Smooth muscle cell (in vitro differentiated cells): ENCODE data around the gene MGAT5B. TPM values are rescaled to one million over a fixed set of nuclear protein-coding genes. Genes with fewer than 3 reads are reported as not detected.

ENCODE experiments used
- DNase-seq: peaks from one replicate; lab custom pipeline; 2025; ENCODE audit not compliant: unreplicated experiment; lab: John Stamatoyannopoulos, UW
- H2AFZ ChIP-seq: fragments of 200-600 bp; sonication (generic); 2 replicates; pipeline ENCODE4 v1.6.0; 2016; ENCODE audit warnings: antibody characterized with exemption, low read depth, mild to moderate bottlenecking
- H3F3A ChIP-seq: fragments of 200-600 bp; sonication (generic); 2 replicates; pipeline ENCODE4 v1.6.0; 2017; ENCODE audit warnings: antibody characterized with exemption, low read depth
- H3K27ac ChIP-seq: fragments of 200-600 bp; sonication (generic); 2 replicates; pipeline ENCODE4 v1.5.1; 2016; ENCODE audit warnings: low read depth, mild to moderate bottlenecking
- H3K27me3 ChIP-seq: fragments of 200-600 bp; sonication (generic); 2 replicates; pipeline ENCODE4 v1.6.1; 2016; ENCODE audit warnings: low read depth, mild to moderate bottlenecking
- H3K36me3 ChIP-seq: fragments of 200-600 bp; sonication (generic); 2 replicates; pipeline ENCODE4 v1.5.1; 2016; ENCODE audit warnings: low read depth
- H3K4me1 ChIP-seq: fragments of 200-600 bp; sonication (generic); 2 replicates; pipeline ENCODE4 v1.5.1; 2016; ENCODE audit warnings: low read depth
- H3K4me2 ChIP-seq: fragments of 200-600 bp; sonication (generic); 2 replicates; pipeline ENCODE4 v1.6.0; 2016; ENCODE audit warnings: mild to moderate bottlenecking
- H3K4me3 ChIP-seq: fragments of 200-600 bp; sonication (generic); 2 replicates; pipeline ENCODE4 v1.5.1; 2016; ENCODE audit warnings: mild to moderate bottlenecking
- H3K79me2 ChIP-seq: fragments of 200-600 bp; sonication (generic); 2 replicates; pipeline ENCODE4 v1.6.0; 2016; ENCODE audit warnings: low read depth, mild to moderate bottlenecking
- H3K9ac ChIP-seq: fragments of 200-600 bp; sonication (generic); 2 replicates; pipeline ENCODE4 v1.6.0; 2016; ENCODE audit warnings: low read depth
- H3K9me3 ChIP-seq: fragments of 200-600 bp; sonication (generic); replicated peaks from 2 replicates; pipeline ENCODE4 v1.5.1; 2016; ENCODE audit warnings: low read depth
- H4K20me1 ChIP-seq: fragments of 200-600 bp; sonication (generic); 2 replicates; pipeline ENCODE4 v1.6.0; 2016; ENCODE audit warnings: low read depth
- WGBS: methylation state at CpG from one replicate; pipeline ENCODE4 v1.1.7; 2016; ENCODE audit warnings: low lambda C conversion rate; 5-methylcytosine and 5-hydroxymethylcytosine counted together
- polyA plus RNA-seq: library from polyadenylated mRNA; unstranded; fragments of >200 nt; fragmentation: Nextera tagmentation; extraction: Ambion mirVana; gene quantifications from 2 replicates; pipeline ENCODE4 v1.2.1, GENCODE V29; 2016
- total RNA-seq: library from RNA; depleted of rRNA; stranded (reverse); fragments of >200 nt; gene quantifications from 2 replicates; pipeline ENCODE4 v1.2.3, GENCODE V29; 2014
- TF ChIP-seq, protein P1 (sequence below): fragments of 200-600 bp; sonication (generic); IDR thresholded peaks from 2 replicates; pipeline ENCODE4 v1.5.1; 2017; ENCODE audit warnings: borderline replicate concordance, mild to moderate bottlenecking, antibody characterized with exemption; ENCODE audit not compliant: insufficient read depth, poor library complexity, severe bottlenecking

MGAT5B gene
- total and polyA plus RNA-seq, 2 experiments from 2014 or later: 0.78 to 7.6 TPM

DNA sequence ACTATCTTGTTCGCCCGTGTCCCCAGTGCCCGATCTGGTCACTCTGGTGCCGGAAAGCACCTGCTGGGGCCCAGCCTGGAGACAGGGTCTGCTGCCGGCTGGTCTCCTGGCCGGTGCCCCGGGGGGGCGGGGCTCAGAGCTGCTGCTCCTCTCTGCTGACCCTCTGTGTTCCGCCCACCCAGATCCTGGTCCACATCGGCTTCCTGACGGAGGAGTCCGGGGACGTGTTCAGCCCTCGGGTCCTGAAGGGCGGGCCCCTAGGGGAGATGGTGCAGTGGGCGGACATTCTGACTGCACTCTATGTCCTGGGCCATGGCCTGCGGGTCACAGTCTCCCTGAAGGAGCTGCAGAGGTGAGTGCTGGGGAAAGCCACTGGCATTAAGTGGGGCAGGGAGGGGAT lies 37.6 kb downstream of the MGAT5B start:
- Histone ChIP-seq H4K20me1 (no peaks in the 10 kb centered on the region), H3K27me3 (no peaks in the 10 kb centered on the region), H3K4me3 (no peak overlapping the region), H3K4me1 (no peaks in the 10 kb centered on the region), H3K36me3 (no peaks in the 10 kb centered on the region), H3K27ac (no peak overlapping the region), H3K9ac (no peak overlapping the region), H3F3A (no peaks in the 10 kb centered on the region), H3K4me2 (no peak overlapping the region), H3K79me2 (no peaks in the 10 kb centered on the region), H3K9me3 (no peaks in the 10 kb centered on the region), H2AFZ (no peak overlapping the region)
- TF ChIP-seq, protein P1, sequence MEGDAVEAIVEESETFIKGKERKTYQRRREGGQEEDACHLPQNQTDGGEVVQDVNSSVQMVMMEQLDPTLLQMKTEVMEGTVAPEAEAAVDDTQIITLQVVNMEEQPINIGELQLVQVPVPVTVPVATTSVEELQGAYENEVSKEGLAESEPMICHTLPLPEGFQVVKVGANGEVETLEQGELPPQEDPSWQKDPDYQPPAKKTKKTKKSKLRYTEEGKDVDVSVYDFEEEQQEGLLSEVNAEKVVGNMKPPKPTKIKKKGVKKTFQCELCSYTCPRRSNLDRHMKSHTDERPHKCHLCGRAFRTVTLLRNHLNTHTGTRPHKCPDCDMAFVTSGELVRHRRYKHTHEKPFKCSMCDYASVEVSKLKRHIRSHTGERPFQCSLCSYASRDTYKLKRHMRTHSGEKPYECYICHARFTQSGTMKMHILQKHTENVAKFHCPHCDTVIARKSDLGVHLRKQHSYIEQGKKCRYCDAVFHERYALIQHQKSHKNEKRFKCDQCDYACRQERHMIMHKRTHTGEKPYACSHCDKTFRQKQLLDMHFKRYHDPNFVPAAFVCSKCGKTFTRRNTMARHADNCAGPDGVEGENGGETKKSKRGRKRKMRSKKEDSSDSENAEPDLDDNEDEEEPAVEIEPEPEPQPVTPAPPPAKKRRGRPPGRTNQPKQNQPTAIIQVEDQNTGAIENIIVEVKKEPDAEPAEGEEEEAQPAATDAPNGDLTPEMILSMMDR: no peak
- 89% methylated on average over 17 of the region's 17 CpGs for WGBS
- no peak for DNase-seq

GRCh38 chr17:76906463-76906862 lies 38.3 kb downstream of the MGAT5B start:
- no peak overlapping the region for H3K9ac ChIP-seq
- H3K4me1 ChIP-seq: no peaks in the 10 kb centered on the region
- H3K36me3 ChIP-seq: no peaks in the 10 kb centered on the region
- H2AFZ ChIP-seq: no peak overlapping the region
- no peak for DNase-seq
- no peak overlapping the region for H3K27ac ChIP-seq
- H3K4me2 ChIP-seq: no peak overlapping the region
- no peak overlapping the region for H3K4me3 ChIP-seq
- TF ChIP-seq, protein P1: no peak
- no peaks in the 10 kb centered on the region for H3K9me3 ChIP-seq
- WGBS: 84% methylated on average over 6 of the region's 6 CpGs
- H3K79me2 ChIP-seq: no peaks in the 10 kb centered on the region
- no peaks in the 10 kb centered on the region for H4K20me1 ChIP-seq
- H3F3A ChIP-seq: no peaks in the 10 kb centered on the region
- no peaks in the 10 kb centered on the region for H3K27me3 ChIP-seq

DNA sequence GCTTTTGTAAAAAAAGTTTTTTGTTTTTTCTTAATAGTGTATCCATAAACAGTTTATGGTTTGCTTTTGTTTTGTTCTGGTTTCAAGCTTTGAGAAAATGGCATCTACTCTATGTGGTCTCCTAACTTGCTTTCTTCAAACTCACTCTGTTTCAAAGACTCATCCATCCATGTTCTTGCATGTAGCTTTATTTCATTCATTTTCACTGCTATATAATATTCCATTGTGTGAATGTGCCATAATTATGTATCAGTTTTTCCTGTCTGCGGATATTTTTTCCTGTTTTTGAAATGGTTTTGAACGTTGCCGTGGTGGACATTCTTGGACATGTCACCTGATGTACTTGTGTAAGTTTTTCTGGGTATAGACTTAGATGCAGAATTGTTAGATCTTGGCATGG lies 39.1 kb downstream of the MGAT5B start:
- Histone ChIP-seq H2AFZ (no peak overlapping the region), H3K79me2 (no peaks in the 10 kb centered on the region), H4K20me1 (no peaks in the 10 kb centered on the region), H3K27ac (no peak overlapping the region), H3K4me1 (no peaks in the 10 kb centered on the region), H3K9me3 (no peaks in the 10 kb centered on the region), H3F3A (no peaks in the 10 kb centered on the region), H3K9ac (no peak overlapping the region), H3K27me3 (no peaks in the 10 kb centered on the region), H3K4me2 (no peak overlapping the region), H3K4me3 (no peak overlapping the region), H3K36me3 (no peaks in the 10 kb centered on the region)
- 91% methylated on average over 3 of the region's 3 CpGs for WGBS
- DNase-seq: no peak
- TF ChIP-seq, protein P1: no peak

DNA sequence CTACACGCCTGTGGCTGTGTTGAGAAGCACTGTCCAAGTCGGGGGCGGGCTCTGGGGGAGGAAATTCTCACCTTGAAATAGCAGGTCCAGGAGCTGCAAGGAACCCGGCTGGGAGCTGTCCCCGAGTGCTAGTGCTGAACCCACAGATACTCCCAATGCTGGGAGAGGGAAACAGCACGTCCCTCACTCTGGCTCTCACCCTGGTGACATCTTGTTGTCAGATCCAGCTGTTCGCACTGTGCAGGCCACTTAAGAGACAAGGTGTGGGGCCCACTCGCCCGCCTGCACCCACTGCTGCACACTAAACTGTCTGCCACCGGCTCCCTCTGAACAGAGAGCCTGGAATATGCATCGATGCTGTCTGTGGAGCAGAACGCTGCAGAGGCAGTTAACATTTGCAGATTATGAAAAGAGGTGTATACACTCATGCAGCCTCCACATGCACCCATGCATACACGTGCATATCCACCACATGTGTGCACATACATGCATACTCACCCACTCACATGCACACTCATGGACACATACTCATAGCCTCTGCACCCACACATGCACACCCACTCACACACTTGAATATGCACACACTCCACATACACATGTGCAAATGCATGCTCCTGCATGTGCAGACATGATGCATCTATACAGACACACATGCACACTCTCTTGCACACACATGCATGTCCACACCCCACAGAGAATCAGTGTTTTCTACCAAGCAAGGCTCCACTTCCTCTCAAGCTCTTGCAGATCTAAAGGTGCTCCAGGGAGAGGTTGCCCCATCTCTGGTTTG lies 42.0 kb downstream of the MGAT5B start:
- H4K20me1 ChIP-seq: no peaks in the 10 kb centered on the region
- peak; percentile 37 for DNase-seq

More for the DNA sequence above, 42.0 kb downstream of the MGAT5B start:
- Histone ChIP-seq H3K27ac (no peak overlapping the region), H3K4me2 (no peak overlapping the region), H3K4me1 (no peaks in the 10 kb centered on the region), H3K4me3 (no peak overlapping the region), H2AFZ (no peak overlapping the region), H3F3A (no peaks in the 10 kb centered on the region), H3K9ac (no peak overlapping the region), H3K27me3 (no peaks in the 10 kb centered on the region), H3K9me3 (no peaks in the 10 kb centered on the region), H3K36me3 (no peaks in the 10 kb centered on the region), H3K79me2 (no peaks in the 10 kb centered on the region)
- TF ChIP-seq, protein P1: no peak
- 34% methylated on average over 13 of the region's 13 CpGs for WGBS
